AG08395 (cell line): ENCODE data around the gene PVALEF.

Experiments
- DNase-seq: peaks from one replicate; pipeline ENCODE4 v3.0.0; 2012; ENCODE audit warnings: mixed read lengths, low spot score

PVALEF gene

GRCh38 chr17:81165246-81166032 lies at the start of gene PVALEF:
PVALEF (plus strand) TSS chr17:81165507; CDS start chr17:81181227, 15,720 bp downstream.
- DNase-seq = no peak

- no peak for DNase-seq
These were observed 49.4 kb upstream of the PVALEF start for GRCh38 chr17:81115749-81116464.

- DNase-seq = no peak
These were observed 48.6 kb upstream of the PVALEF start for GRCh38 chr17:81116704-81117103.

- no peak for DNase-seq
These were observed 47.6 kb upstream of the PVALEF start for GRCh38 chr17:81117672-81118198.

- no peak for DNase-seq
These were observed 46.7 kb upstream of the PVALEF start for GRCh38 chr17:81118308-81119221.

GRCh38 chr17:81119223-81120148 lies 45.8 kb upstream of the PVALEF start:
- DNase-seq = peak; percentile 97

- DNase-seq = no peak
These were observed 45.2 kb upstream of the PVALEF start for GRCh38 chr17:81120149-81120484.

GRCh38 chr17:81120695-81121621 lies 44.3 kb upstream of the PVALEF start:
- no peak for DNase-seq

DNA sequence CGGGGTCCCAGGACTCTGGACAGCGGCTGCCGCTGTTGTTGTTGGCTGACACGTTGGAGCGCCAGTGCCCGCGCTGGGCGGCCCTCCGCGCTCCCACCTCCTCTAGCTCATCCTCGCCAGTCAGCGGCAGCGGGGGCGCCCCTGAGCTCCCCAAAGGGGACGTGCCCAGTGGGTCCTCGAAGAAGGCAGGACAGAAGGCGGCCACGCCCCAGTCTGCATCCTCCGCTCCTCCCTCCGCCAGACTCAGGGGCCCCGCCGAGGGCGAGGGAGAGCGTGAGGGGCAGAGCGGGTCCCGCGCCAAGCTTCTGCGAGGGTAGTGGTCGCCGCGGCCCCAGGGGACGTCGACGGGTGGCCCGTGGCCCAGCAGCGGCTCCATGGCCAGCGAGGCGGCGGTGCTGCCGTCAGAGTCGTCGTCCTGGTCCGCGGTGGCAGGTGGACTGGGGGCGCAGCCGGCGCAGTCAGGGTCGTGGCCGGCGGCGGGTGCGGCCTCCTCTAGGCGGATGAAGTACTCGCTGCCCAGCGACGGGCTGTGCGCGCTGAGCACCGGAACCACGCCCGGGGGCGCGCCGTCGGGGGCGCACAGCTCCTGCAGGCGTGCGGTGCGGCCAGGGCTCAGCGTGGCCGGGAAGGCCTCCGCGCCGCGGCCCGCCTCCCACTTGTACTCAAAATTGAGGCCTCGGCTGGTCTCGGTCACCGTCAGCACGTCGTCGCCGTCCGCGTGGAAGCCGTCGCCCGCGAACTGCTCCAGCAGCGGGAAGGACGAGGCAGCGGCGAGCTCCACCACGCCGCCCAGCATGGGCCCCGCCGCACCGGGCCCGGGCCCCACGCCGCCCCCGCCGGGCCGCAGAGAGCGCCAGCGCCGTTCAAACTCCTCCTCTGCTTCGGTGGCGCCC lies 43.2 kb upstream of the PVALEF start:
- DNase-seq = no peak

GRCh38 chr17:81123052-81124048 lies 42.0 kb upstream of the PVALEF start:
- DNase-seq = no peak

- no peak for DNase-seq
These were observed 40.9 kb upstream of the PVALEF start for GRCh38 chr17:81124377-81124776.

- DNase-seq = no peak
These were observed 39.7 kb upstream of the PVALEF start for GRCh38 chr17:81125573-81126081.

- DNase-seq = no peak
These were observed 38.8 kb upstream of the PVALEF start for GRCh38 chr17:81126281-81127132.

DNA sequence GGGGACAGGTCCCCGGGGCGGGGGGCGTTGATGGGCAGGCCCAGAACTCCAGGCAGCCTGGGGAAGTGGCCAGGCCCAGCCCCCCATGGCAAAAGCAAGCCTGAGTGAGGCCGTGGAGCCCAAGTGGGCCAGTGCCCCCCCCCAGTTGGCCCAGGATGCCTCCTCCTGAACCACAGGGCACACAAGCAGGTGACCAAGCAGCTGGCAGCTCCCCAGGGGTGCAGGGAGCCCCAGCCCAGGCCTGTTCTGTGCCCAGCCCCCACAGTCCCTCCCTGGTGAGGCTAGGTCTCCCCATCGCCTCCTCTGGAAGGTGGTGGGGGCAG lies 38.2 kb upstream of the PVALEF start:
- no peak for DNase-seq

GRCh38 chr17:81127526-81128177 lies 37.7 kb upstream of the PVALEF start:
- DNase-seq = no peak

DNA sequence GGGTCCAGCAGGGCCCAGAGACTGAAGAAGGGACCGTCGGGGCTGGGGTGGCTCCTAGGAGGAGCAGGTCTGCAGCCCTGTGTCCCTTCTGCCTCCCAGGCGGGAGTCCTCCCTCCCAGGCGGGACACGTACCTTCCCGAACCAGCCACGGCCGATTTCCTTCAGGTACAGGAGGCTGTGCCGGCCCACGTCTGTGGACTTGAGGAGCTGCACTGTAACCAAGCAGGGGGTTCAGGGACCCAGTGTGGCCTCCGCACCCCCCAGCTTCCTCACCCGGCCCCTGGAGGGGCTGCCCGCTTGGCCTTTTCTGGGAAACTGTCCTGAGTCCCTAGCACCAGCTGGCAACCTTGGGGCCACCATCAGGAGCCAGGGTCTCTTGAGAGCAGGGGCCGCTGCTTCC lies 37.0 kb upstream of the PVALEF start:
- DNase-seq = no peak
